ENCODE measurements around the gene KDELR3.
A peak's percentile ranks its signal among the peaks of the same experiment; 100 is the strongest.

The KDELR3 gene

DNA sequence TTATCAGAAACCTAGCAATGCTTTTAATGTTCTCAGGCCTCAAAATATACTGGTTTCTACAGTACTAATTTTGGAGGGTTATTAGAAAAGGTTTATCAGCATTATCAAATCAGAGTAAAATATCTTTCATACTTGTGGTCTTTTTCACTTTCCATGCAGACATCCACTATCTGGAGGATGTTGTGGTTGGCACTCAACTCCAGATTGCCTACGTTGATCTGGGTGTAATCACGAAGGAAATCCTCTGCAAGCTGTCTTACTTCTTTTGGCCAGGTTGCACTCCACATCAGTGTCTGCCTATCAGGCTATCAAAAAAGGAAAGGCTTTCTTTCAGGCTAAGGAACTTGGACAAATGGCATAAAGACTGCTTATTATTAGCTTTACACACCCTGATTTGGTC is 26.6 kb downstream of the KDELR3 start:
- TF ChIP-seq, protein P1, sequence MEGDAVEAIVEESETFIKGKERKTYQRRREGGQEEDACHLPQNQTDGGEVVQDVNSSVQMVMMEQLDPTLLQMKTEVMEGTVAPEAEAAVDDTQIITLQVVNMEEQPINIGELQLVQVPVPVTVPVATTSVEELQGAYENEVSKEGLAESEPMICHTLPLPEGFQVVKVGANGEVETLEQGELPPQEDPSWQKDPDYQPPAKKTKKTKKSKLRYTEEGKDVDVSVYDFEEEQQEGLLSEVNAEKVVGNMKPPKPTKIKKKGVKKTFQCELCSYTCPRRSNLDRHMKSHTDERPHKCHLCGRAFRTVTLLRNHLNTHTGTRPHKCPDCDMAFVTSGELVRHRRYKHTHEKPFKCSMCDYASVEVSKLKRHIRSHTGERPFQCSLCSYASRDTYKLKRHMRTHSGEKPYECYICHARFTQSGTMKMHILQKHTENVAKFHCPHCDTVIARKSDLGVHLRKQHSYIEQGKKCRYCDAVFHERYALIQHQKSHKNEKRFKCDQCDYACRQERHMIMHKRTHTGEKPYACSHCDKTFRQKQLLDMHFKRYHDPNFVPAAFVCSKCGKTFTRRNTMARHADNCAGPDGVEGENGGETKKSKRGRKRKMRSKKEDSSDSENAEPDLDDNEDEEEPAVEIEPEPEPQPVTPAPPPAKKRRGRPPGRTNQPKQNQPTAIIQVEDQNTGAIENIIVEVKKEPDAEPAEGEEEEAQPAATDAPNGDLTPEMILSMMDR (IDR thresholded peaks at IDR 0.05; ENCODE audit: borderline replicate concordance, control extremely low read depth, extremely low read depth, insufficient read depth, missing control alignments): no peak
- DNase-seq (ENCODE audit: low spot score): no peak
- in situ Hi-C loops (cut with MboI; ENCODE audit: low sequenced_read_pairs, unreplicated experiment): no loop called here

DNA sequence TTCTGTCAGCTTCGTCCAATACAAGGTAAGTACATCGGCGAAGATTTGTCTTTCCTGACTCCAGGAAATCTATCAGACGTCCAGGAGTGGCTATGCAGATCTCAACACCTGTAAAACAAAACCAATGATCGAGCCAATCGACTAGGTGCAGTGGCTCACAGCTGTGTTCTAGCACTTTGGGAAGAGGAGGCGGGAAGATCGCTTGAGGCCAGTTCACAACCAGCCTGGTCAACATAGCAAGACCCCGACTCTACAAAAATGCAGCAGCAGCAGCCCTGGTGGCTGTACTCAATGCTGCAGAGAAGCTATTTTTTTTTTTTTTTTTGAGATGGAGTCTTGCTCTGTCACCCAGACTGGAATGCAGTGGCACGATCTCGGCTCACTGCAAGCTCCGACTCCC is 27.0 kb downstream of the KDELR3 start:
- no peak for DNase-seq (ENCODE audit: low spot score)
- TF ChIP-seq, protein P1 (IDR thresholded peaks at IDR 0.05; ENCODE audit: borderline replicate concordance, control extremely low read depth, extremely low read depth, insufficient read depth, missing control alignments): no peak
- in situ Hi-C loops (cut with MboI; ENCODE audit: low sequenced_read_pairs, unreplicated experiment): no loop called here

DNA sequence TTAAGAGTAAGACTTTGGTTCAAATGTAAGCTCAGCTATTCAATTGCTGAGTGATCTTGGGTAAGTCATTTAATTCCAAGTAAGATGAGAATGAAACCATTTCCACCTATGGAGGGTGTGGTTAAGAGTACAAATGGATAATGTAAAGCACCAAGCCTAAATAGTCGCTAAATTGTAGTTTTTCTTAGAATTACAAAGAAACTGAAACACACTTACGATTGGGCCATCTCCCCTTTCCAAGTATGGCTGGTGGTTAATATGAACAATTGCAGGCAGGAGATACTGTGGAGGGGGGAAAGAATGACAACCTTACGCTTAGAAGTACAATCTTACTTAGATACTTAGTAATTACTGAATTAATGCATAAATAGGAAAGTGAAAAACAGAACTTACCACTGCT is 30.0 kb downstream of the KDELR3 start:
- TF ChIP-seq, protein P1 (IDR thresholded peaks at IDR 0.05; ENCODE audit: borderline replicate concordance, control extremely low read depth, extremely low read depth, insufficient read depth, missing control alignments): no peak
- in situ Hi-C loops (cut with MboI; ENCODE audit: low sequenced_read_pairs, unreplicated experiment): no loop called here

DNA sequence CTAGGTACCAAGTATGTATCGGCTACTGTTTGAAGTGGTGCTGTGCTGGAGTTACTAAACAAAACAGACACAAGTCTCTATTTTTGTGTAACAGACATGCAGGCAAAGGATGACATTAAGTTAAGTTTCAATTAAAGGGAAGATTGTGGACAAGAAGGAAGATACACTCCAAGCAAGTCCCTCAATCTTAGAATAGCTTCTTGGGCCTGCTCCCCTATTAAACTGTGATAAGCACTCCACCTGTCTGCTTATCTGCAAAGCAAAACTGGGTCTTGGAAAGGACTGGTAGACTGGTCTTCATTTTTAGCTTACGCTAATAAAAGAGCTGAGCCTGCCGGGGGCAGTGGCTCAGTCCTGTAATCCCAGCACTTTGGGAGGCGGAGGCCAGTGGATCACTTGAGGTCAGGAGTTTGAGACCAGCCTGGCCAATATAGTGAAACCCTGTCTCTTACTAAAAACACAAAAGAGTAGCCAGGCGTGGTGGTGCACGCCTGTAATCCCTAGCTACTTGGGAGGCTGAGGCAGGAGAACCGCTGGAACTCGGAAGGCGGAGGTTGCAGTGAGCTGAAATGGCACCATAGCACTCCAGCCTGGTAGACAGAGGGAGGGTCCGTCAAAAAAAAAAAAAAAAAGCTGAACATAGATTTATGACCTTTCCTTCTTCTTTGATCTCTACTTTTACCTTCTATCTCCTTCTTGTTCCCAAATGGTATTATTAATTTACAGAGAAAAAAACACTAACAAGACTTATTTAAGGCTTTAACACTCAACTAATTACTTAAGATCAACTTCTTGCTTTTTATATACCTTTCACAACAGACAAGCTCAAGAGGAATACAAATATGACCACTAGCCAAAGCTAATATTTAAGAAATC is 34.1 kb downstream of the KDELR3 start:
- TF ChIP-seq, protein P1 (IDR thresholded peaks at IDR 0.05; ENCODE audit: borderline replicate concordance, control extremely low read depth, extremely low read depth, insufficient read depth, missing control alignments): no peak
- DNase-seq (ENCODE audit: low spot score): no peak
- in situ Hi-C loops (cut with MboI; ENCODE audit: low sequenced_read_pairs, unreplicated experiment): no loop called here

More for the DNA sequence above, 30.0 kb downstream of the KDELR3 start:
- DNase-seq (ENCODE audit: low spot score): no peak

DNA sequence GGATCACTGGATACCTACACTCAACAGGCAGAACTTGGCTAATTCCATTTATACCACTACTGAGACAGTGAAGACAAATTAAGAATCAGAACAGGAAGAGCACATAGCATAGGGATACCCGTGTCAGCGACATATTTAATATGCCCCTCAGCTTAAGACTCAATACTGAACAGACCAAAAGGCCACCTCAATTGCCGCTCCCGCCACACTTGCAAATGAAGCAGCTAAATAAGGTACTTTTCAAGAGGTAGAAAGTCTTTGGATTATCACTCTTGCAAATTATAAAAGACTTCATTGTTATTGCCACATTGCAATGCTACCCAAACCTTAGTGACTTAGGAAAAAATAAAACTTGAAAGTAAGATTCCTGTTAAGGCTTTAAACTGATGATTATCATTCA is 35.1 kb downstream of the KDELR3 start:
- no peak for DNase-seq (ENCODE audit: low spot score)
- in situ Hi-C loops (cut with MboI; ENCODE audit: low sequenced_read_pairs, unreplicated experiment): no loop called here
- TF ChIP-seq, protein P1 (IDR thresholded peaks at IDR 0.05; ENCODE audit: borderline replicate concordance, control extremely low read depth, extremely low read depth, insufficient read depth, missing control alignments): no peak

DNA sequence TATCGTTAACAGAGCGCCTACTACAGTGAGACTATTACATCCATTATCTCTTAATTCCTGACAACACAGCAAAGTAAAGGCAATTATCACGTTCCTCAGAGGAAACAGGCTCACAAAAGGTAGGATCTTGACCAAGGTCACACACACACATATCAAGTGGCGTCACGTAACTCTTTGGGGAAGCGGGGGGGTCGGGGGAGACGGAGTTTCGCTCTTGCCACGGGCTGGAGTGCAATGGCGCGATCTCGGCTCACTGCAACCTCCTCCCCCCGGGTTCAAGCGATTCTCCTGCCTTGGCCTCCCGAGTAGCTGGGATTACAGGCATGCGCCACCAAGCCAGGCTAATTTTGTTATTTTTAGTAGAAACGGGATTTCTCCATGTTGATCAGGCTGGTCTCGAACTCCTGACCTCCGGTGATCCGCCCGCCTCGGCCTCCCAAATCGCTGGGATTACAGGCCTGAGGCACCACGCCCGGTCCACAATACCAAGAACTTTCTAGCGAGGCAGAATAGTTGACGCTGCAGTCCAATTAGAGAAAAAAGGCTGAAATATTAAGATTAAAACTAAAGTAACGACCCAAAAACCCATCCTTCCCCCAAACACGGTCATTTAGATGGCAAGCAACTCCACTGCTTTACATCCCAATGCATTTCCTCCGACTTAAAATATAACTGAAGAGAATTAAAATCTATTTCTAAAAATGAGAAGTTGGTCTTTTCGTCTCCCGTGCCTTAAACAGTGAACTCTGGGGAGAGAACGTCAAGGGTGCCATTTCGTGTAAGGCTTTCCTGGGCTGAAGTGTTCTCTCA is 37.0 kb downstream of the KDELR3 start:
- in situ Hi-C loops (cut with MboI; ENCODE audit: low sequenced_read_pairs, unreplicated experiment): no loop called here
- TF ChIP-seq, protein P1 (IDR thresholded peaks at IDR 0.05; ENCODE audit: borderline replicate concordance, control extremely low read depth, extremely low read depth, insufficient read depth, missing control alignments): no peak
- DNase-seq (ENCODE audit: low spot score): peak; percentile 49

Measured in GM13976 (cell line).